ENCODE results near the gene KHK. TPM values are rescaled to one million over a fixed set of nuclear protein-coding genes. Genes with fewer than 3 reads are reported as not detected.

KHK gene
- total RNA-seq, 1 donor from 2014 or later = 0.85 TPM

DNA sequence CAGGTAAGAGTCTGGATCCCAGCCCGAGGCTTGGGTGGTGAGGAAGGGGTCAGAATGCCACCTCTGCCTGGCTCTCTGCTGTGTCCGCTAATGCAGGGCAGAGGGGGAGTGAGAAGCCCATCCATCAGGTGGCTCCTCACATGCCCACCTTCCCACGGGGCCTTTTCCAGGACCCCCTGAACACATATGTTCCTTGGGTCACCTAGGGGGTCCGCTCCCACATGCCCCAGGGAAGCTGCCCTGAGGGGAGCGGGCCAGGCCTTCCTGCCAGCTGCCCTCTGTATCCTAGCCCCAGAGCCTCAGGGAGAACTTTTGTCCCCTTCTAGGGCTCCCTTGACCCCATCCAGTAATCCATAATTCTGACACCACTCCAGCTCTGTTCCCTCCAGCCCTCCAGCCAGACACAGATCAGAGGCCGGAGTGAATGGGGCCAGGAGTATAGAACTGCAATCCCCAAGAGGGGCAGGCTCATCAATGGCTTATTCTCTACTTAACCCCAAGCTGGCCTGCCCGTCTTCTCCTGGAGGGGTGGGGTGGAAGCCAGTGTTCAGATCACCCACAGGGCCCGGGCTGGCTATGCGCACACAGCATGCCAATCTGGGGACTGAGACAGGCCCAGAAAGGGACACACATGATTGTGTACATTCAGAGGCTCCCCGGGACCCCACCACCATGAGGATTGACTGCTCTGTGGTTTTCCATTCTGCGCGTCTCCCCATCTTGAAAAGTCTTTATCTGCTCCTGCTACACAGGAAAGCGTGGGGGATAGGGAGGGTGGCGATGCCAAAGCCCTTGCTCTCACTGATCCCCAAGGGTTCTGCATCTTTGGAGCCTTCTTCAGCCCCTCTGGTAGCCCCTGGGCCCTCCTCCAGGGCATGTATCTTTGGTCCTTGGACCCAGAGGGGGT lies 7.1 kb upstream of the KHK start:
- no peaks in the 10 kb centered on the region for H3K27me3 ChIP-seq
- intact Hi-C loops (cut with DNase I) = loop anchor here (2.0 to 10.0 kb wide), 2 partner anchors 29 to 315 kb away; partner anchors contain the start of genes AGBL5 and SLC35F6
- H3K4me1 ChIP-seq = peaks cover 11 to 33% of the 10 kb centered on the region in 2 donors

DNA sequence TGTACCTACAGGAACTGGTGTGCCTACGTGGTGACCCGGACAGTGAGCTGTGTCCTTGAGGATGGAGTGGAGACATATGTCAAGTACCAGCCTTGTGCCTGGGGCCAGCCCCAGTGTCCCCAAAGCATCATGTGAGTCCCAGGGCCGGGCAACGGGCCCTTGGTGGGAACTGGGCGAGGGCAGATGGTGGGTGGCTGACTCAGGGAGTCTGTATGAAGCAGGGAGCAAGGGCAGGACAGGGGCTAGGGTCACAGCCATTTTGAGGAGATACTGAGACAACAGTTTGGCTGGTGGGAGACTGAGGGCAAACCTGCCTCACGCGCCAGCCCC lies 6.5 kb upstream of the KHK start:
- peak overlapping the region; percentile 93 to 97 for H3K27ac ChIP-seq
- H3K36me3 ChIP-seq = peaks cover 11 to 18% of the 10 kb centered on the region in 2 donors
- peaks cover 11 to 30% of the 10 kb centered on the region in 2 donors for H3K4me1 ChIP-seq
- no peaks in the 10 kb centered on the region for H3K27me3 ChIP-seq
- H3K4me3 ChIP-seq = peak overlapping the region; percentile 61 to 87
- intact Hi-C loops (cut with DNase I) = no loop called here
- H3K9me3 ChIP-seq = no peaks in the 10 kb centered on the region
- TF ChIP-seq, protein P1, sequence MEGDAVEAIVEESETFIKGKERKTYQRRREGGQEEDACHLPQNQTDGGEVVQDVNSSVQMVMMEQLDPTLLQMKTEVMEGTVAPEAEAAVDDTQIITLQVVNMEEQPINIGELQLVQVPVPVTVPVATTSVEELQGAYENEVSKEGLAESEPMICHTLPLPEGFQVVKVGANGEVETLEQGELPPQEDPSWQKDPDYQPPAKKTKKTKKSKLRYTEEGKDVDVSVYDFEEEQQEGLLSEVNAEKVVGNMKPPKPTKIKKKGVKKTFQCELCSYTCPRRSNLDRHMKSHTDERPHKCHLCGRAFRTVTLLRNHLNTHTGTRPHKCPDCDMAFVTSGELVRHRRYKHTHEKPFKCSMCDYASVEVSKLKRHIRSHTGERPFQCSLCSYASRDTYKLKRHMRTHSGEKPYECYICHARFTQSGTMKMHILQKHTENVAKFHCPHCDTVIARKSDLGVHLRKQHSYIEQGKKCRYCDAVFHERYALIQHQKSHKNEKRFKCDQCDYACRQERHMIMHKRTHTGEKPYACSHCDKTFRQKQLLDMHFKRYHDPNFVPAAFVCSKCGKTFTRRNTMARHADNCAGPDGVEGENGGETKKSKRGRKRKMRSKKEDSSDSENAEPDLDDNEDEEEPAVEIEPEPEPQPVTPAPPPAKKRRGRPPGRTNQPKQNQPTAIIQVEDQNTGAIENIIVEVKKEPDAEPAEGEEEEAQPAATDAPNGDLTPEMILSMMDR (IDR thresholded peaks at IDR 0.05) = no peak
- DNase-seq (ENCODE audit: low spot score in 2 of 2) = no peak

More for the DNA sequence above, 7.1 kb upstream of the KHK start:
- DNase-seq (ENCODE audit: low spot score in 2 of 2) = no peak
- Histone ChIP-seq H3K27ac (peak overlapping the region; percentile 93 to 97), H3K36me3 (peaks cover 11 to 18% of the 10 kb centered on the region in 2 donors), H3K4me3 (peak overlapping the region; percentile 61 to 87), H3K9me3 (no peaks in the 10 kb centered on the region)
- TF ChIP-seq, protein P1 (IDR thresholded peaks at IDR 0.05) = no peak

DNA sequence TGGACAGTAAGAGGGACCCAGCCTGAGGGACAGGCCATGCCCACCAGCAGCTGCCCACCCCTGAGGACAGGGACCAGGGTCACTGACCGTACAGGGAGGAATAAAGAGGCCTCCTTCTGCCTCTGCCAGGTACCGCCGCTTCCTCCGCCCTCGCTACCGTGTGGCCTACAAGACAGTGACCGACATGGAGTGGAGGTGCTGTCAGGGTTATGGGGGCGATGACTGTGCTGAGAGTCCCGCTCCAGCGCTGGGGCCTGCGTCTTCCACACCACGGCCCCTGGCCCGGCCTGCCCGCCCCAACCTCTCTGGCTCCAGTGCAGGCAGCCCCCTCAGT lies 6.0 kb upstream of the KHK start:
- Histone ChIP-seq H3K27ac (peak overlapping the region; percentile 93 to 97), H3K4me1 (peaks cover 11 to 33% of the 10 kb centered on the region in 2 donors), H3K9me3 (no peaks in the 10 kb centered on the region), H3K36me3 (peaks cover 11 to 18% of the 10 kb centered on the region in 2 donors), H3K4me3 (peak overlapping the region; percentile 61 to 87), H3K27me3 (no peaks in the 10 kb centered on the region)
- DNase-seq (ENCODE audit: low spot score in 2 of 2) = no peak
- intact Hi-C loops (cut with DNase I) = no loop called here
- TF ChIP-seq, protein P1 (IDR thresholded peaks at IDR 0.05) = no peak

DNA sequence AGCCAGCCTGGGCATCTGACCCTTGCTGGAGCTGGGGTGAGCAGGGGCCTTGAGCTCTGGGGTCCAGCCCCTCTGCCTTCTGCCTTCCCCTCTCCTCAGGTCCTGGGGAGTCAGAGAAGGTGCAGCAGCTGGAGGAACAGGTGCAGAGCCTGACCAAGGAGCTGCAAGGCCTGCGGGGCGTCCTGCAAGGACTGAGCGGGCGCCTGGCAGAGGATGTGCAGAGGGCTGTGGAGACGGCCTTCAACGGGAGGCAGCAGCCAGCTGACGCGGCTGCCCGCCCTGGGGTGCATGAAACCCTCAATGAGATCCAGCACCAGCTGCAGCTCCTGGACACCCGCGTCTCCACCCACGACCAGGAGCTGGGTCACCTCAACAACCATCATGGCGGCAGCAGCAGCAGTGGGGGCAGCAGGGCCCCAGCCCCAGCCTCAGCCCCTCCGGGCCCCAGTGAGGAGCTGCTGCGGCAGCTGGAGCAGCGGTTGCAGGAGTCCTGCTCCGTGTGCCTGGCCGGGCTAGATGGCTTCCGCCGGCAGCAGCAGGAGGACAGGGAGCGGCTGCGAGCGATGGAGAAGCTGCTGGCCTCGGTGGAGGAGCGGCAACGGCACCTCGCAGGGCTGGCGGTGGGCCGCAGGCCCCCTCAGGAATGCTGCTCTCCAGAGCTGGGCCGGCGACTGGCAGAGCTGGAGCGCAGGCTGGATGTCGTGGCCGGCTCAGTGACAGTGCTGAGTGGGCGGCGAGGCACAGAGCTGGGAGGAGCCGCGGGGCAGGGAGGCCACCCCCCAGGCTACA lies 4.4 kb upstream of the KHK start:
- Histone ChIP-seq H3K4me1 (peaks cover 15 to 40% of the 10 kb centered on the region in 2 donors), H3K36me3 (peaks cover 11 to 18% of the 10 kb centered on the region in 2 donors), H3K27ac (peak overlapping the region in 1 of 2 donors; percentile 68), H3K4me3 (no peak overlapping the region), H3K27me3 (no peaks in the 10 kb centered on the region), H3K9me3 (no peaks in the 10 kb centered on the region)
- no peak for DNase-seq (ENCODE audit: low spot score in 2 of 2)
- TF ChIP-seq, protein P1 (IDR thresholded peaks at IDR 0.05) = no peak
- intact Hi-C loops (cut with DNase I) = loop anchor here (1.0 kb wide), 1 partner anchor 11 kb away; the partner anchor contains the start of gene OST4

DNA sequence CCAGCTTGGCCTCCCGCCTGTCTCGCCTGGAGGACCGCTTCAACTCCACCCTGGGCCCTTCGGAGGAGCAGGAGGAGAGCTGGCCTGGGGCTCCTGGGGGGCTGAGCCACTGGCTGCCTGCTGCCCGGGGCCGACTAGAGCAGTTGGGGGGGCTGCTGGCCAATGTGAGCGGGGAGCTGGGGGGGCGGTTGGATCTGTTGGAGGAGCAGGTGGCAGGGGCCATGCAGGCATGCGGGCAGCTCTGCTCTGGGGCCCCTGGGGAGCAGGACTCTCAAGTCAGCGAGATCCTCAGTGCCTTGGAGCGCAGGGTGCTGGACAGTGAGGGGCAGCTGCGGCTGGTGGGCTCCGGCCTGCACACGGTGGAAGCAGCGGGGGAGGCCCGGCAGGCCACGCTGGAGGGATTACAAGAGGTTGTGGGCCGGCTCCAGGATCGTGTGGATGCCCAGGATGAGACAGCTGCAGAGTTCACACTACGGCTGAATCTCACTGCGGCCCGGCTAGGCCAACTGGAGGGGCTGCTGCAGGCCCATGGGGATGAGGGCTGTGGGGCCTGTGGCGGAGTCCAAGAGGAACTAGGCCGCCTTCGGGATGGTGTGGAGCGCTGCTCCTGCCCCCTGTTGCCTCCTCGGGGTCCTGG lies 3.7 kb upstream of the KHK start:
- TF ChIP-seq, protein P1 (IDR thresholded peaks at IDR 0.05) = no peak
- H3K9me3 ChIP-seq = no peaks in the 10 kb centered on the region
- H3K36me3 ChIP-seq = peaks cover 11 to 18% of the 10 kb centered on the region in 2 donors
- H3K4me3 ChIP-seq = no peak overlapping the region
- peaks cover 15 to 40% of the 10 kb centered on the region in 2 donors for H3K4me1 ChIP-seq
- no peak overlapping the region for H3K27ac ChIP-seq
- no peak for DNase-seq (ENCODE audit: low spot score in 2 of 2)
- intact Hi-C loops (cut with DNase I) = no loop called here
- H3K27me3 ChIP-seq = no peaks in the 10 kb centered on the region
